K562 (cell line): ENCODE measurements around the gene KPTN. TPM values are rescaled to one million over a fixed set of nuclear protein-coding genes. Genes with fewer than 3 reads are reported as not detected.
A peak's percentile ranks its signal among the peaks of the same experiment; 100 is the strongest.

ENCODE experiments used
- ATAC-seq: fragments of 200-7000 bp; cut with Tn5 transposase; 3 replicates; pipeline ENCODE4 v1.9.1; 2020; ENCODE audit warnings: moderate library complexity
- BruUV-seq: library from RNA; stranded (reverse); fragments of 400-500 nt; replicated peaks from 2 replicates; lab custom pipeline; 2021; lab: Mats Ljungman, UMichigan
- CTCF ChIA-PET: fragments of 300-600 bp; formaldehyde crosslinking; extraction: SDS; loops from one replicate; lab custom pipeline; 2021; ENCODE audit warnings: low intra/inter-chr PET ratio; lab: Yijun Ruan, JAX
- POLR2A ChIA-PET: fragments of 300-600, 350-650 bp; sonication (Branson Sonifier 250); formaldehyde crosslinking; extraction: SDS; loops from one replicate; lab custom pipeline; 2021; ENCODE audit warnings: antibody characterized with exemption, inconsistent platforms; lab: Yijun Ruan, JAX
- DNase-seq, 4 experiments: peaks; one replicate each; pipeline versions ENCODE4 v3.0.0 to v3.0.0-alpha.2; 2011 to 2018; ENCODE audit warnings: low spot score in 3 of 4, mixed read lengths in 3 of 4; ENCODE audit errors: extremely low read depth in 1 of 4
- FAIRE-seq: peaks from 2 replicates; lab custom pipeline; 2011; peaks lifted over from hg19 to GRCh38; lab: Jason Lieb, UNC
- H2AFZ ChIP-seq: 2 replicates; pipeline ENCODE4 v1.6.0; 2011; ENCODE audit warnings: low read depth, low read length, control low read depth, inconsistent platforms
- H3K27ac ChIP-seq: fragments of 200-600 bp; 3 replicates; pipeline ENCODE4 v1.8.0; 2011; ENCODE audit warnings: low read depth, mild to moderate bottlenecking, control low read depth, inconsistent platforms, low read length, moderate library complexity, mixed read lengths; ENCODE audit errors: extremely low read depth
- H3K27me3 ChIP-seq, 2 experiments: fragments of 300-600 bp in 1 of 2; 2 replicates in 1 of 2; 3 replicates in 1 of 2; pipeline versions ENCODE4 v1.6.0 to v1.8.0; 2011; ENCODE audit warnings: inconsistent platforms in 2 of 2, low read length in 2 of 2, mild to moderate bottlenecking in 1 of 2, mixed read lengths in 1 of 2, moderate library complexity in 1 of 2; ENCODE audit not compliant: control insufficient read depth in 2 of 2, insufficient read depth in 2 of 2
- H3K36me3 ChIP-seq: fragments of 300-600 bp; 3 replicates; pipeline ENCODE4 v1.8.0; 2011; ENCODE audit warnings: mild to moderate bottlenecking, low read length, inconsistent platforms; ENCODE audit not compliant: control insufficient read depth, insufficient read depth
- H3K4me1 ChIP-seq, 2 experiments: fragments of 200-600 bp in 1 of 2; replicated peaks in 1 of 2; 2 replicates in 1 of 2; 3 replicates in 1 of 2; pipeline versions ENCODE4 v1.5.1 to v1.8.0; 2011; ENCODE audit warnings: inconsistent platforms in 2 of 2, low read length in 2 of 2, mild to moderate bottlenecking in 1 of 2, mixed read lengths in 1 of 2, moderate library complexity in 1 of 2; ENCODE audit not compliant: control insufficient read depth in 2 of 2, insufficient read depth in 2 of 2
- H3K4me2 ChIP-seq: 2 replicates; pipeline ENCODE4 v1.6.1; 2011; ENCODE audit warnings: low read length, control low read depth, inconsistent platforms, mixed read lengths; ENCODE audit not compliant: insufficient read depth
- H3K4me3 ChIP-seq: fragments of 200-600 bp; sonication (generic), shearing (Covaris generic); 2 replicates; pipeline ENCODE4 v1.5.1; 2016; ENCODE audit warnings: control low read depth, inconsistent platforms
- H3K79me2 ChIP-seq: fragments of 200-600 bp; 3 replicates; pipeline ENCODE4 v1.8.0; 2011; ENCODE audit warnings: low read length, inconsistent platforms; ENCODE audit not compliant: control insufficient read depth, insufficient read depth
- H3K9ac ChIP-seq, 2 experiments: 2 replicates each; pipeline versions ENCODE4 v1.6.0 to v1.6.1; 2011; ENCODE audit warnings: low read depth in 2 of 2, low read length in 2 of 2, control low read depth in 1 of 2, inconsistent platforms in 1 of 2, mild to moderate bottlenecking in 1 of 2, mixed read lengths in 1 of 2; ENCODE audit not compliant: insufficient read depth in 1 of 2
- H3K9me1 ChIP-seq: one replicate; pipeline ENCODE4 v1.6.0; 2011; ENCODE audit warnings: inconsistent platforms, mild to moderate bottlenecking, low read length, moderate library complexity; ENCODE audit not compliant: control insufficient read depth, insufficient read depth
- H3K9me3 ChIP-seq: replicated peaks from 2 replicates; pipeline ENCODE4 v1.5.1; 2011; ENCODE audit warnings: low read depth, low read length, inconsistent platforms; ENCODE audit not compliant: control insufficient read depth, insufficient read depth
- H4K20me1 ChIP-seq: replicated peaks from 2 replicates; pipeline ENCODE4 v1.6.1; 2011; ENCODE audit warnings: low read length, inconsistent platforms, mixed read lengths; ENCODE audit not compliant: control insufficient read depth, insufficient read depth
- SMARCB1 ChIP-seq: IDR thresholded peaks from 2 replicates; pipeline ENCODE4 v1.6.1; 2011; ENCODE audit warnings: improper control_type of control experiment, low read depth; ENCODE audit not compliant: insufficient read length
- STAT5A ChIP-seq: IDR thresholded peaks from 2 replicates; pipeline ENCODE4 v1.6.1; 2012; ENCODE audit warnings: low read length, inconsistent platforms, borderline replicate concordance
- ZBTB33 ChIP-seq: sonication (generic); formaldehyde crosslinking; IDR thresholded peaks from 2 replicates; pipeline ENCODE4 v1.8.1; 2023; ENCODE audit warnings: mild to moderate bottlenecking, missing genetic modification reagents
- WGBS: fragments of 100-300 bp; shearing (Covaris generic); methylation state at CpG from one replicate; pipeline ENCODE4 v1.1.6; 2016; ENCODE audit warnings: low coverage, mixed read lengths; ENCODE audit not compliant: insufficient coverage; ENCODE audit errors: missing lambda C conversion rate; 5-methylcytosine and 5-hydroxymethylcytosine counted together
- in situ Hi-C: fragments of 300-500 bp; cut with MboI; formaldehyde crosslinking; loops from 4 replicates; pipeline ENCODE4 v1.15.0; 2018; ENCODE audit warnings: inconsistent platforms, mixed read lengths
- intact Hi-C: fragments of 100-400 bp; cut with micrococcal nuclease; formaldehyde crosslinking; loops from 2 replicates; pipeline ENCODE4 v1.14.2; 2022
- polyA plus RNA-seq, 8 experiments: library from polyadenylated mRNA; depleted of rRNA in 4 of 8; stranded (reverse) in 5 of 8; unstranded in 3 of 8; fragments of >200 nt; fragmentation: Nextera tagmentation in 2 of 8; fragmentation: Illumina TruSeq in 1 of 8; extraction: Ambion mirVana in 2 of 8; extraction: Trizol in 1 of 8; gene quantifications; 2 replicates each; pipeline versions ENCODE4 v1.2.1 to v1.2.3, GENCODE V29; 2011 to 2014; ENCODE audit warnings: inconsistent platforms in 1 of 8, missing spikeins in 1 of 8
- total RNA-seq, 7 experiments: library from RNA; depleted of rRNA in 6 of 7; stranded (reverse); fragments of >200 nt in 6 of 7; fragmentation: Illumina TruSeq in 2 of 7; extraction: Trizol in 2 of 7; gene quantifications; 2 replicates each; pipeline versions ENCODE4 v1.2.1 to v1.2.3, GENCODE V29; 2011 to 2021; ENCODE audit warnings: low replicate concordance in 1 of 7

The KPTN gene
- total and polyA plus RNA-seq, 9 of the 15 experiments (the other 6 are each of a cell fraction or from before 2014, with no cell fraction given) = 0.56 to 18.2 (median 8.5) TPM

- ATAC-seq = no peak
- Histone ChIP-seq H2AFZ (no peak overlapping the region), H3K9ac (no peak overlapping the region), H3K27me3 (peaks cover 18 to 50% of the 10 kb centered on the region in 2 experiments), H3K27ac (no peak overlapping the region), H3K79me2 (no peaks in the 10 kb centered on the region), H3K4me2 (no peak overlapping the region), H4K20me1 (no peaks in the 10 kb centered on the region), H3K36me3 (no peaks in the 10 kb centered on the region), H3K9me1 (no peaks in the 10 kb centered on the region), H3K4me1 (peaks cover 0 to 9% of the 10 kb centered on the region in 2 experiments; a peak in 1 of 5 replicates), H3K9me3 (no peaks in the 10 kb centered on the region), H3K4me3 (no peak overlapping the region)
- in situ Hi-C loops = no loop called here
- TF ChIP-seq STAT5A (no peak), ZBTB33 (peak; percentile 48; the same call in 1 of the 2 replicates), SMARCB1 (no peak)
- WGBS = 66% methylated on average over 46 of the region's 77 CpGs
- CTCF ChIA-PET = no interaction called here
- no TSS peak for BruUV-seq
- FAIRE-seq = no peak
- no peak for DNase-seq
- POLR2A ChIA-PET = interaction anchor here (0.9 kb wide), 1 partner anchor 12 kb away, joined by 3 read pairs; no protein-coding TSS in a partner anchor
- intact Hi-C loops = no loop called here
Measured at GRCh38 chr19:47456721-47457474, 27.1 kb downstream of the KPTN start.
